PFSK-1 (cell line): ENCODE results near the gene GLB1L3.

Experiments used
- POLR2AphosphoS5 ChIP-seq: IDR thresholded peaks from 2 replicates; pipeline ENCODE4 v1.6.1; 2012; ENCODE audit warnings: low read depth, mild to moderate bottlenecking, control low read depth, low read length, moderate library complexity
- REST ChIP-seq, 2 experiments: IDR thresholded peaks; 2 replicates each; pipeline versions ENCODE4 v1.6.1 to v1.8.0; 2011 to 2012; ENCODE audit warnings: low read depth in 2 of 2, low read length in 2 of 2, control low read depth in 1 of 2, inconsistent platforms in 1 of 2, mild to moderate bottlenecking in 1 of 2, moderate library complexity in 1 of 2; ENCODE audit not compliant: insufficient read depth in 1 of 2
- TAF1 ChIP-seq: IDR thresholded peaks from 2 replicates; pipeline ENCODE4 v1.6.1; 2012; ENCODE audit warnings: low read length, control low read depth, borderline replicate concordance; ENCODE audit not compliant: insufficient read depth

GRCh38 chr11:134292661-134293060, 16.5 kb downstream of the GLB1L3 start:
- TF ChIP-seq TAF1 (no peak), REST (IDR thresholded peaks at IDR 0.05; ENCODE audit: insufficient read depth in 1 of 2, low read depth in 2 of 2, low read length in 2 of 2) (no peak), POLR2AphosphoS5 (no peak)
